ENCODE measurements around the gene TSSK6.

Gene TSSK6

DNA sequence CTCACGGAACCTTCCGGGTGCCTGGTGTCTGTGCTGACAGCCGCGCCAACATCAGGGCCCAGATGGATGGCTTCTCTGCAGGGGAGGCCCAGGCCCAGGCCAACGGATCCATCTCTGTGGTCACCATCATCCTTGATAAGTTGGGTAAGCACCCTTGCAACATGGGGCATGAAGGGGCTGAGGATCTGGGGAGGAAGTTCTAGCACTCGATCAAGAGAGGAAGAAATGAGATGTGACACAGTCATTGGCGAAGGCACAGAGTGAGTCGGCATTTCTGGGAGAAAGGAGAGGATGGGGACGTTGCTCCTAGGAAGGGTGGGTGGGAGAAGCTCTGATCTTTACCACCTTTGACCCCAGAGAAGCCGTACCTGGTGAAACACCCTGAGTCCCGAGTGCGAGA, 27.2 kb upstream of the TSSK6 start:
- Histone ChIP-seq H3K36me3 (no peaks in the 10 kb centered on the region), H3K4me1 (no peaks in the 10 kb centered on the region), H3K27me3 (peaks cover 11% of the 10 kb centered on the region), H3K4me3 (ENCODE audit: low read depth, low read length) (no peak overlapping the region), H3K9me3 (peaks cover 3% of the 10 kb centered on the region)
- TF ChIP-seq, protein P1, sequence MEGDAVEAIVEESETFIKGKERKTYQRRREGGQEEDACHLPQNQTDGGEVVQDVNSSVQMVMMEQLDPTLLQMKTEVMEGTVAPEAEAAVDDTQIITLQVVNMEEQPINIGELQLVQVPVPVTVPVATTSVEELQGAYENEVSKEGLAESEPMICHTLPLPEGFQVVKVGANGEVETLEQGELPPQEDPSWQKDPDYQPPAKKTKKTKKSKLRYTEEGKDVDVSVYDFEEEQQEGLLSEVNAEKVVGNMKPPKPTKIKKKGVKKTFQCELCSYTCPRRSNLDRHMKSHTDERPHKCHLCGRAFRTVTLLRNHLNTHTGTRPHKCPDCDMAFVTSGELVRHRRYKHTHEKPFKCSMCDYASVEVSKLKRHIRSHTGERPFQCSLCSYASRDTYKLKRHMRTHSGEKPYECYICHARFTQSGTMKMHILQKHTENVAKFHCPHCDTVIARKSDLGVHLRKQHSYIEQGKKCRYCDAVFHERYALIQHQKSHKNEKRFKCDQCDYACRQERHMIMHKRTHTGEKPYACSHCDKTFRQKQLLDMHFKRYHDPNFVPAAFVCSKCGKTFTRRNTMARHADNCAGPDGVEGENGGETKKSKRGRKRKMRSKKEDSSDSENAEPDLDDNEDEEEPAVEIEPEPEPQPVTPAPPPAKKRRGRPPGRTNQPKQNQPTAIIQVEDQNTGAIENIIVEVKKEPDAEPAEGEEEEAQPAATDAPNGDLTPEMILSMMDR (IDR thresholded peaks at IDR 0.05; ENCODE audit: low read depth, low read length): no peak
- DNase-seq: no peak

DNA sequence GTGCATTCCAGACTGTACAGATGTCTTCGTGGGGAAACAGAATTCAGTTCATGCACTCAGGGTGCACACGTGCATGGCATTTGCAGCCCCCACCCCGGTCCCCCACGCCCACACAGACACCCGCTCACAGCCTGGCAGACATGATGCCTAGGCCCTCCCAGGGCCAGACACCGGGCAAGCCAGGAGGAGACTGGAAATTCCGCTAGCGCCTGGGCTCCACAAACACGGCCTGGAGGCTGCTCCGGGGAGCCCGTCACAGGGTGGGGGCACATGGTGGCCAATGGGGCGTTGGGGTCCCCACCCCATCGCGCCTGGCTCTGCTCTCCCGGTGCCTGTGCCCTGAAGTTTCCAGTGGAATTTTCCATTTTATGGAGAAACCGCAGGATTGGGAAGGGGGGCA, 26.3 kb upstream of the TSSK6 start:
- TF ChIP-seq, protein P1 (IDR thresholded peaks at IDR 0.05; ENCODE audit: low read depth, low read length): no peak
- peaks cover 14% of the 10 kb centered on the region for H3K27me3 ChIP-seq
- no peaks in the 10 kb centered on the region for H3K4me1 ChIP-seq
- H3K9me3 ChIP-seq: peaks cover 3% of the 10 kb centered on the region
- no peak overlapping the region for H3K4me3 ChIP-seq (ENCODE audit: low read depth, low read length)
- H3K36me3 ChIP-seq: no peaks in the 10 kb centered on the region
- no peak for DNase-seq

DNA sequence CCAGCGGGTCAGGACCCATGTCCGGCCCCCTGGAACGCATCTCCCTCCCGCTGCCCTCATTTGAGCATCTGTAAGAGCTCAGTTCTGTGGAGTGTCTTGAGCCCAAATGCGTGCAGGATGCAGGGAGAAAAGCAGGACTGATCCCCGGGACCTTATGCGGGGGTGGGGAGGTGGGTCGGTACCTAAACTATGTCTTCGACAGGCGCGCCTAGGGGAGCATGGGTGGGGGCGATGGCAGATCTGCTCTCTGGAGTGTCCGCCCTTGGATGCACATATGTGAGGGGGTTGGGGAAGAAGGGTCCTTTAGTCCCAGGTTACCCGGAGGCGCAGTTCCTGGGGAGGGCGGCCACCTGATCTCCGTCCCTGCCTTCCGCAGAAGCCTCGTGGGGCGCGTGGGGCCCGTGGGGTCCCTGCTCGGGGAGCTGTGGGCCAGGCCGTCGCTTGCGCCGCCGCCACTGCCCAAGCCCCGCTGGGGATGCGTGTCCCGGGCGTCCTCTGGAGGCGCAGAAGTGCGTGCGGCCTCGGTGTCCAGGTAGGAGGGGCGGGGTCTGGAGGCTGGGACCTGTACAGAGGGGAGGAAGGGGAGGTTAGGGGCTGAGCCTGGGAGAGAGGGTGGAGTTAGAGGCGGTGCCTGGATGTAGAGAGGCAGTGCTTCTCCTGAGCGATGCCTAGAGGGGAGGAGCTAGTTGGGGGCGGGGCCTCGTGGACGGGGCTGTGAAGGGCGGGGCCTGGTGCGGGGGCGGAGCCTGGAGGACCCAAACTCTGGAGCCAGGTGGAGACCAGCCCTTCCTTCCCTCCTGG, 25.6 kb upstream of the TSSK6 start:
- TF ChIP-seq, protein P1 (IDR thresholded peaks at IDR 0.05; ENCODE audit: low read depth, low read length): no peak
- Histone ChIP-seq H3K4me1 (no peaks in the 10 kb centered on the region), H3K27me3 (peaks cover 14% of the 10 kb centered on the region), H3K9me3 (peaks cover 3% of the 10 kb centered on the region), H3K4me3 (ENCODE audit: low read depth, low read length) (no peak overlapping the region), H3K36me3 (no peaks in the 10 kb centered on the region)
- peak; percentile 59 for DNase-seq

GRCh38 chr19:19540064-19540714, 24.8 kb upstream of the TSSK6 start:
- H3K9me3 ChIP-seq: peaks cover 3% of the 10 kb centered on the region
- peaks cover 14% of the 10 kb centered on the region for H3K27me3 ChIP-seq
- no peak overlapping the region for H3K4me3 ChIP-seq (ENCODE audit: low read depth, low read length)
- peak; percentile 58 for DNase-seq
- no peaks in the 10 kb centered on the region for H3K4me1 ChIP-seq
- TF ChIP-seq, protein P1 (IDR thresholded peaks at IDR 0.05; ENCODE audit: low read depth, low read length): no peak
- H3K36me3 ChIP-seq: no peaks in the 10 kb centered on the region

GRCh38 chr19:19539698-19540063, 24.3 kb upstream of the TSSK6 start:
- no peaks in the 10 kb centered on the region for H3K4me1 ChIP-seq
- H3K36me3 ChIP-seq: no peaks in the 10 kb centered on the region
- DNase-seq: no peak
- peaks cover 3% of the 10 kb centered on the region for H3K9me3 ChIP-seq
- no peak overlapping the region for H3K4me3 ChIP-seq (ENCODE audit: low read depth, low read length)
- H3K27me3 ChIP-seq: peaks cover 14% of the 10 kb centered on the region
- TF ChIP-seq, protein P1 (IDR thresholded peaks at IDR 0.05; ENCODE audit: low read depth, low read length): no peak

GRCh38 chr19:19538785-19539166, 23.4 kb upstream of the TSSK6 start:
- Histone ChIP-seq H3K4me1 (no peaks in the 10 kb centered on the region), H3K4me3 (ENCODE audit: low read depth, low read length) (no peak overlapping the region), H3K9me3 (peaks cover 3% of the 10 kb centered on the region), H3K27me3 (peaks cover 14% of the 10 kb centered on the region), H3K36me3 (no peaks in the 10 kb centered on the region)
- TF ChIP-seq, protein P1 (IDR thresholded peaks at IDR 0.05; ENCODE audit: low read depth, low read length): no peak
- DNase-seq: no peak
